Endothelial cell of umbilical vein (primary cell): ENCODE data around the gene CDH15.

Experiments
- CTCF ChIP-seq, 2 donors: IDR thresholded peaks; 1 replicate in 1 of 2; 2 replicates in 1 of 2; pipeline ENCODE4 v1.5.1; 2011; ENCODE audit warnings: low read length in 2 of 2, mild to moderate bottlenecking in 2 of 2, moderate library complexity in 2 of 2, control low read depth in 1 of 2, inconsistent platforms in 1 of 2, low read depth in 1 of 2; ENCODE audit not compliant: insufficient read depth in 1 of 2; ENCODE audit errors: extremely low read depth in 1 of 2
- EZH2 ChIP-seq: IDR thresholded peaks from 2 replicates; pipeline ENCODE4 v1.6.1; 2012; ENCODE audit warnings: borderline replicate concordance, low read depth, mild to moderate bottlenecking, moderate library complexity, low read length, inconsistent platforms; ENCODE audit not compliant: severe bottlenecking
- FOS ChIP-seq: IDR thresholded peaks from 2 replicates; pipeline ENCODE4 v1.6.1; 2011; ENCODE audit warnings: mild to moderate bottlenecking, low read length, moderate library complexity, borderline replicate concordance; ENCODE audit not compliant: insufficient read depth
- GATA2 ChIP-seq: IDR thresholded peaks from 2 replicates; pipeline ENCODE4 v1.7.0; 2011; ENCODE audit warnings: low read depth, mild to moderate bottlenecking, moderate library complexity, mixed read lengths, low read length; ENCODE audit not compliant: insufficient read length, insufficient read depth
- JUN ChIP-seq: IDR thresholded peaks from 2 replicates; pipeline ENCODE4 v1.6.1; 2011; ENCODE audit warnings: borderline replicate concordance, low read depth; ENCODE audit not compliant: insufficient read length, insufficient read depth
- MYC ChIP-seq: IDR thresholded peaks from one replicate; pipeline ENCODE4 v1.6.1; 2011; ENCODE audit warnings: mild to moderate bottlenecking, low read depth, low read length
- POLR2A ChIP-seq: IDR thresholded peaks from 2 replicates; pipeline ENCODE4 v1.6.1; 2012; ENCODE audit warnings: low read depth, mild to moderate bottlenecking, control low read depth, low read length
- POLR2AphosphoS5 ChIP-seq: IDR thresholded peaks from 2 replicates; pipeline ENCODE4 v1.6.1; 2012; ENCODE audit warnings: low read depth, mild to moderate bottlenecking, control low read depth, low read length, moderate library complexity; ENCODE audit not compliant: insufficient read depth
- TF ChIP-seq, protein P1 (sequence below): IDR thresholded peaks from 2 replicates; pipeline ENCODE4 v1.6.1; 2011; ENCODE audit not compliant: insufficient read depth, insufficient read length

- TF ChIP-seq POLR2A (no peak), CTCF (IDR thresholded peaks at IDR 0.05; ENCODE audit: extremely low read depth in 1 of 2, insufficient read depth in 1 of 2, low read depth in 1 of 2, low read length in 2 of 2) (no peak), JUN (no peak), EZH2 (no peak), MYC (no peak), POLR2AphosphoS5 (no peak), GATA2 (no peak), FOS (no peak)
- TF ChIP-seq, protein P1, sequence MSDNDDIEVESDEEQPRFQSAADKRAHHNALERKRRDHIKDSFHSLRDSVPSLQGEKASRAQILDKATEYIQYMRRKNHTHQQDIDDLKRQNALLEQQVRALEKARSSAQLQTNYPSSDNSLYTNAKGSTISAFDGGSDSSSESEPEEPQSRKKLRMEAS: no peak
Observed at GRCh38 chr16:89192956-89193575, 21.5 kb downstream of the CDH15 start.
